T-helper 1 cell treated with Interleukin-12 subunit alpha and Interleukin-12 subunit beta and Interleukin-4 antibody, amounts not matched to agents 30 μg/mL and 1 μg/mL, for 36 hours (primary cell): ENCODE results near the gene CSRNP2.
"Not testable (repeated sequence)": the region's sequence is repeated elsewhere in the genome, so short reads cannot be mapped to it uniquely, and the experiment has no call there.

ENCODE experiments used
- H3K27ac Mint-ChIP-seq: one replicate; pipeline ENCODE4 v1.8.0; 2021; ENCODE audit warnings: mild to moderate bottlenecking, mixed read lengths
- H3K27me3 Mint-ChIP-seq: one replicate; pipeline ENCODE4 v1.8.0; 2021; ENCODE audit warnings: low read depth, mixed read lengths
- H3K36me3 Mint-ChIP-seq: one replicate; pipeline ENCODE4 v1.8.0; 2021; ENCODE audit warnings: low read depth, mixed read lengths
- H3K4me1 Mint-ChIP-seq: one replicate; pipeline ENCODE4 v1.8.0; 2021; ENCODE audit warnings: low read depth, mixed read lengths
- H3K4me3 Mint-ChIP-seq: one replicate; pipeline ENCODE4 v1.8.0; 2021; ENCODE audit warnings: mild to moderate bottlenecking, moderate library complexity, mixed read lengths
- H3K9me3 Mint-ChIP-seq: one replicate; pipeline ENCODE4 v1.8.0; 2021; ENCODE audit warnings: mixed read lengths

CSRNP2 gene

DNA sequence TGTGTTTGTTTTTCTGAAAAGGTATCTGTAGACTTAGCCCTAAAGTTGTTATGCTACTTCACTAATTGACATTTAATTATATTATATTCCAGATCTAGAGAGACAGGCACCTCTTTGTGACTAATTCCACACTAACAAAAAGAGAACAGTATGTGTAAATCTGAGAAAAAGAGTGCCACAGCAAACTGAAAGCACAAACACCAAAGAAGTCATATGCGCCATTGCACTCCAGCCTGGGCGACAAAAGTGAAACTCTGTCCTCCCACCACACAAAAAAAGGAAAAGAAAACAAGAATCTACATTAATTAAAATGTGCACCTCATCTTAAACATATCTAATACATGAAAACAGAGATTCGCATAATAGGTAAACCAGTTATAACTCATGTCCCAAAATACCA, 4.4 kb upstream of the CSRNP2 start:
- Mint-ChIP-seq H3K27me3 (no peaks in the 10 kb centered on the region), H3K4me1 (peaks cover 11% of the 10 kb centered on the region), H3K4me3 (no peak overlapping the region), H3K9me3 (no peaks in the 10 kb centered on the region), H3K36me3 (peaks cover 11% of the 10 kb centered on the region), H3K27ac (peak overlapping the region; percentile 52)

DNA sequence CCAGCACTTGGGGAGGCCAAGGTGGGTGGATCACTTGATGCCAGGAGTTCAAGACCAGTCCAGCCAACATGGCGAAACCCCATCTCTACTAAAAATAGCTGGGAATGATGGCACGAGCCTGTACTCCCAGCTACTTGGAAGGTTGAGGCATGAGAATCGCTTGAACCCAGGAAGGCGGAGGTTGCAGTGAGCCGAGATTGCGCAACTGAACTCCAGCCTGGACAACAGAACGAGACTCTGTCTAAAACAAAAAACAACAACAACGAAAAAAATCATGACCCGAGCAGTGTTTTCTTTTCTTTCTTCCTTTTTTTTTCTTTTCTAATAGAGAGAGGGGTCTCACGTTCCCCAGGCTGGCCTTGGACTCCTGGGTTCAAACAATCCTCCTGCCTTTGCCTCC, 3.5 kb upstream of the CSRNP2 start:
- Mint-ChIP-seq H3K36me3 (peaks cover 11% of the 10 kb centered on the region), H3K4me3 (no peak overlapping the region), H3K27ac (no peak overlapping the region), H3K4me1 (peaks cover 20% of the 10 kb centered on the region), H3K27me3 (no peaks in the 10 kb centered on the region), H3K9me3 (no peaks in the 10 kb centered on the region)

DNA sequence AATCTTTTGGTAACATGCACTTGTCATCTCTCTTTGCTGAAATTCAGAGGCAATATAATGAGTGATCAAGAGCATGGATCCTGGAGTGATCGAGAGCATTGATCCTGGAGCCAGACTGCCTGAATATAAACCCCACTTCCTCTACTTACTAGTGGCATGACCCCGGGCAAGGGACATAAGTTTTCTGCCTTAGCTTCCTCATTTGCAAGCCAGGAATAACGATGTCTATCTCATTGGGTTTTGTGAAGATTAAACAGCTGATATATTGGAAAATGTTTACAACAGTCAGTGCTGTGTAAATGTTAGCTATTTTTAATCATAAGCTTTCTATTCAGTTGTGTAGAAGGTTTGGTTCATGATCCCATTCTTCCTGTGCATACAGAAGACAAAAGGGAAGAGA, 2.4 kb upstream of the CSRNP2 start:
- H3K27ac Mint-ChIP-seq: no peak overlapping the region
- peaks cover 20% of the 10 kb centered on the region for H3K4me1 Mint-ChIP-seq
- H3K4me3 Mint-ChIP-seq: no peak overlapping the region
- H3K9me3 Mint-ChIP-seq: no peaks in the 10 kb centered on the region
- peaks cover 8% of the 10 kb centered on the region for H3K36me3 Mint-ChIP-seq
- H3K27me3 Mint-ChIP-seq: no peaks in the 10 kb centered on the region

DNA sequence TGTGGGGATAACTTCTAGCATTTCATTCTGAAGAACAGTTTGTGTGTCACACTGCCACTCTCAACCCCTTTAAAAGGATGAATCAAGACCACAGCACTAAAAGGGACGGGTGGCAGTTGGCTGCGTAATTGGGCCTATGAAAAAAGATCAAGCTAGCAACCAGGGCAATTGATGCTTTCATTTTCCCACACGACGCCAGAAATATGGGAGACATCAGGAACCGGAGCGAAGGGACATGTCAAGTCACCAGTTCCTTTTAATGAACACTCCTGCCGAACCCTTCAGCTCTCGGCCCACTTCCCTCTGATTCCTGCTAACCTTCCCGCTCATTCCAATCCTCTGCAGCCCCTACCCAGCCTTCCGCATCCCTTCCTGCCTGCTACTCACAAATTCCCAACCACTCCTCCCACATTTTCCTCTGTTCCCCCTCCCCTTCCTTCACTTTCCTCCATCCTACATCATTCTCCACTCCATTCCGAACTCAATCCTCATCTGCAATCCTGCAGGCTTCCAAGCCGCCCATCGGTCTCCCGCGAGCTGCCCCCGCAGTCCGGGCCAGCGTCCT, 753 bp downstream of the CSRNP2 start:
- Mint-ChIP-seq H3K9me3 (no peaks in the 10 kb centered on the region), H3K4me3 (peak overlapping the region; percentile 97), H3K4me1 (peaks cover 17% of the 10 kb centered on the region), H3K27ac (peak overlapping the region; percentile 86), H3K27me3 (no peaks in the 10 kb centered on the region), H3K36me3 (peaks cover 8% of the 10 kb centered on the region)

DNA sequence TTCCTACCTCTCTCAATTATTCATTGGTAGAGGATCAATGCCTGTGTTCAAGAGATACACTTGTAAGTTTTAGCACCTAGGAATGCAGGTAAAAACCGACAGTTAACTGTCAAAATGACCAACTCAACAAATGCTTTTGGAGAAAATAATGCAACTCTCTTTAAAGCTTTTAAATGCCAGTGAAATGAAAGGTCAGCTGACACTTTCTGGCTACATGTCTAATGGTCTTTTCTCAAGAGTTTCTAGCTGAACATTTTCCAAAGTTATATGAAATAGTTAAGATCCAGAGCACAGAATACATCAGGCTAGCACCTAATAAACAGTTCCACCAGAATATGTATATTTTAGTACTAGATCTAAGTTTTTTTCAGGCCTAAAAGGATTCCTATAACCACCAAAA, 2.0 kb downstream of the CSRNP2 start:
- Mint-ChIP-seq H3K27me3 (no peaks in the 10 kb centered on the region), H3K4me1 (peaks cover 21% of the 10 kb centered on the region), H3K4me3 (no peak overlapping the region), H3K36me3 (peaks cover 8% of the 10 kb centered on the region), H3K9me3 (no peaks in the 10 kb centered on the region), H3K27ac (peak overlapping the region; percentile 43)

DNA sequence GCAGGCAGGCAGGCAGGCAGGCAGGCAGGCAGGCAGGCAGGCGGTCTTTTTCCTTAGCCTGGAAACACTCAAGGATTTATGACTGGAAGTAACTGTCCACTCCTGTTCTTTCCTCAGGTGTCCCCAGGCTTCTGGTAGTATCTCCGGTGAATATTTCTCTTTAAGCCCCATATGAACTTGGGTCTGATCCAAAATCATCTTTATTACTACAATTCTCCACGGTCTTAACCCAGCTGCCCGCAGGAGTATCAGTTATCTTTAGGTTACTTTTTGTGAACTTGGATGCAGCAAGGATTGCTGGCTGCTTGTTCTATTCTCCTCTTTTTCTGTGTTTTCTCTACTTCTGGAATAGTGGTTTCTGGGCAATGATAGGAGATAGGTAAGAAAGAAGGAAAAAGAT, 3.3 kb downstream of the CSRNP2 start:
- Mint-ChIP-seq H3K27me3 (no peaks in the 10 kb centered on the region), H3K36me3 (peaks cover 4% of the 10 kb centered on the region), H3K4me1 (peaks cover 27% of the 10 kb centered on the region), H3K27ac (no peak overlapping the region), H3K4me3 (no peak overlapping the region), H3K9me3 (no peaks in the 10 kb centered on the region)

DNA sequence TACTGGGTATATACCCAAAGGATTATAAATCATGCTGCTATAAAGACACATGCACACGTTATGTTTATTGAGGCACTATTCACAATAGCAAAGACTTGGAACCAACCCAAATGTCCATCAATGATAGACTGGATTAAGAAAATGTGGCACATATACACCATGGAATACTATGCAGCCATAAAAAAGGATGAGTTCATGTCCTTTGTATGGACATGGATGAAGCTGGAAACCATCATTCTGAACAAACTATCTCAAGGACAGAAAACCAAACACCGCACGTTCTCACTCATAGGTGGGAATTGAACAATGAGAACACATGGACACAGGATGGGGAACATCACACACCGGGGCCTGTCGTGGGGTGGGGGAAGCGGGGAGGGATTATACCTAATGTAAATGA, 4.5 kb downstream of the CSRNP2 start:
- H3K4me1 Mint-ChIP-seq: peaks cover 27% of the 10 kb centered on the region
- not testable (repeated sequence) for H3K27ac Mint-ChIP-seq

DNA sequence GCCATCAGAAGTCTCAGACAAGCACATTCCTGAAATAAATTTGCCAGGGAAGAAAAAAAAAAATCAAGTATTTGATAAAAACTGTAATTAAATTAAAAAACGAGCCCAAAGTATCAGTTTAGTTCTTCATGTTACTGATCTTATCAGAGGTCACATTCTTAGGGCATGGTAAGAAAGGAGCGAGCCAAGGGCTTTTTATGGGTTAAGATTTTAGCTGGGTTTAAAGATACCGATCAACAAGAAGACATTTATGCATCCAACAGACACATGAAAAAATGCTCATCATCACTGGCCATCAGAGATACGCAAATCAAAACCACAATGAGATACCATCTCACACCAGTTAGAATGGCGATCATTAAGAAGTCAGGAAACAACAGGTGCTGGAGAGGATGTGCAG, 5.0 kb downstream of the CSRNP2 start:
- H3K9me3 Mint-ChIP-seq, H3K4me3 Mint-ChIP-seq, H3K27me3 Mint-ChIP-seq, H3K27ac Mint-ChIP-seq: not testable (repeated sequence)
- peaks cover 24% of the 10 kb centered on the region for H3K4me1 Mint-ChIP-seq
- H3K36me3 Mint-ChIP-seq: peaks cover 10% of the 10 kb centered on the region

More for the DNA sequence above, 4.5 kb downstream of the CSRNP2 start:
- not testable (repeated sequence) for H3K9me3 Mint-ChIP-seq, H3K36me3 Mint-ChIP-seq, H3K4me3 Mint-ChIP-seq, H3K27me3 Mint-ChIP-seq

DNA sequence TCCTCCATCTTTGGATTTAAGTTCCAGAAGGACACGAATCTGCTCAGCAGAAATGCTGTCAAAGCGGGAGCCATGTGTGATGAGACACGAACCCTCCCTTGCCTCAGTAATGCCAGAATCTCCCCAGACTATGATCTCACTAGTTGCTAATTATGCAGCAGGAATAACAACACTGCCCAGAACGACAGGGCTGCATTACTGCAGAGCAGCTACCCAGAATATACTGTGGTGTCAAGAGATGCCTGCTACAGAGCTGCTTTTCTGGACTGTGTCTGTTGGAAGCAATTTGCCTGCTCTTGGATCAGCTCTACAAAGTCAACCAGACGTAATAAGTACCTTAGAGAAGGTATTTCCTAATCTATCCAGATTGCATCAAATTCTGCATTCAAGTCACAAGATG, 5.5 kb downstream of the CSRNP2 start:
- no peak overlapping the region for H3K4me3 Mint-ChIP-seq
- H3K9me3 Mint-ChIP-seq: no peaks in the 10 kb centered on the region
- no peaks in the 10 kb centered on the region for H3K27me3 Mint-ChIP-seq
- peaks cover 10% of the 10 kb centered on the region for H3K36me3 Mint-ChIP-seq
- no peak overlapping the region for H3K27ac Mint-ChIP-seq
- peaks cover 24% of the 10 kb centered on the region for H3K4me1 Mint-ChIP-seq

DNA sequence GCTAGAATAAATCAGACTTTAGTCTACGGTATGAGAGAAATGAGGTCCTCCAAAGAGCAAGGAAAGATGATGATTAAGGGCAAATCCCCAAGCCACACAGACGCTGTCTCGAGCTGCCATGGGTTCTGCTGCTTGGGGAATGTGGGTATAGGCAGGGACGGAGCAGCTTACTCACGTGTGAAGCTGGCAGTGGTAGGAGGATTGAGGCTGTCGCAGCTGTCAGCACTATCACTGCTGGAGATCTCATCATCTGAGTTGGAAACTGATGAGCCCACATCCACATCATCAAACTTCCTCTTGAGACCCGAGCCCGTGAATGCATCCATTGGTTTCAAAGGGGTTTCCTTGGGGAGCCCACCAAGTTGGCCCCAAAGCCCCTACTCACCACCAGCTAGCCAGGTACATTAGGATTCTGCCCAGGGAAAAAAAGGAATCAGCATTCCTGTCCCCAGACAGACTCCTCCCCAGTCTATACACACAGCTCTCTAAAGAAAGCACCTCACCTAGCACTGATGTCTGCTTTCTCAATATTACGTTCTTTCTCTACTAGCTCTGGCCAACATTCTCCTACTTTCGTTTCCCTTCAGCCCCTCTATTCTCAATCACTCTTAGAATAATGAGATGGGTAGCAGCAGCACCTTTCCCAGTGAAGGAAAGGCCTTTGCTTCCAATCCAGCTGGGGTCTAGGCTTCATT, 7.0 kb downstream of the CSRNP2 start:
- Mint-ChIP-seq H3K9me3 (no peaks in the 10 kb centered on the region), H3K27ac (peak overlapping the region; percentile 8), H3K4me3 (no peak overlapping the region), H3K4me1 (peaks cover 14% of the 10 kb centered on the region), H3K27me3 (no peaks in the 10 kb centered on the region), H3K36me3 (peaks cover 10% of the 10 kb centered on the region)

DNA sequence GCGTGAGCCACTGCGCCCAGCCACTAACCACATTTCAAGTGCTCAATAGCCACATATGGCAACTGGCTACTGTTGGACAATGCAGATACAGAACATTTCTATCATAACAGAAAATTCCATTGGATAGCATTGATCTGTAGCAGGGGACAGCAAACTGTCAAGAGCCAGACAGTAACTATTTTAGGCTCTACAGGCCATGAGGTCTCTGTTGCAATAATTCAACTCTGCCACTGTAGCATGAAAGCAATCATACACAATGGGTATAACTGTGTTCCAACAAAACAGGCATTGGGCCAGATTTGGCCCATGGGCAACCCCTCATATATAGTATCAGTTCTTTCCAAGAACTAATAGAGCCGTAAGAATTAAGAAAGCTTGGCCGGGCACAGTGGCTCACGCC, 8.0 kb downstream of the CSRNP2 start:
- no peaks in the 10 kb centered on the region for H3K27me3 Mint-ChIP-seq
- no peaks in the 10 kb centered on the region for H3K9me3 Mint-ChIP-seq
- H3K27ac Mint-ChIP-seq: no peak overlapping the region
- H3K36me3 Mint-ChIP-seq: peaks cover 11% of the 10 kb centered on the region
- H3K4me3 Mint-ChIP-seq: no peak overlapping the region
- H3K4me1 Mint-ChIP-seq: peaks cover 14% of the 10 kb centered on the region

DNA sequence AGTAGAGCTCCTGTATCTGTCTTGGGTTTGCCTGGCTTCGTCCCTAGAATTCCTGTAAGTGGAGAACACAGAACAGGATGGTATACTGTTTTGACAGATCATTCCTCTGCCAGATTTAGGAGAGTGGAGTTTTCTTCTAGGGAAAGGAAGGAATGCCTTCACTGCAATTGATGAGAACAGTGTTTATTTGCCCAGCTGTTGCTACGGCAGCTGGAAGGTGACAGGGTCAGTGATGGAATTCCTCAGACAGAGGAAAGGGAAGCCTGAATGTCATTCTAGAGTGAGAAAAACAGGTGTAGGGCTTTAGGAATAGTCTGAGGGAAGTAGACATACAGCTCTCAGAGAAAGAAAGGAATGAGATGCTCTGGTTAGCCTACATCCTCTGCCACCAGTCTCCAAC, 11.7 kb downstream of the CSRNP2 start:
- H3K27ac Mint-ChIP-seq: no peak overlapping the region
- H3K36me3 Mint-ChIP-seq: peaks cover 21% of the 10 kb centered on the region
- no peaks in the 10 kb centered on the region for H3K27me3 Mint-ChIP-seq
- no peak overlapping the region for H3K4me3 Mint-ChIP-seq
- H3K4me1 Mint-ChIP-seq: peaks cover 8% of the 10 kb centered on the region
- H3K9me3 Mint-ChIP-seq: no peaks in the 10 kb centered on the region

DNA sequence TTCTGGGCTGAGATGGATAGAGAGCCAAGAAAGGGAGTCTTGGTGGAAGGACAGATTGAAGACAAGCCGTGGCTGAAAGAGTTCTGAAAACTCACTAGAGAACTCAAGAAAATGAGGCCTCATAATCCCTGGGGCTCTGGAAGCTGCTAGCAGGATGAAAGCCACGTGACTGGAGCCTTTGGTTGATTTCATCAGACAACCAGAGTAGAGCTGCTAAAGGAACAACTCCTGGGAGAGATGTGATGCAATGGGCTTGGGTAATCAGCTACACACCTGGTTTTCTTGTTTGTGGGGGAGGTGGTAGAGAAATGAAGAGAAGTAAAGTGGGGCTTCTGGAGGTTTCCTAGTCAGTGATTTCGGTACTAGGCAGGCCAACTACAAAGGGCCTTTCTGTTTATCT, 13.4 kb downstream of the CSRNP2 start:
- no peak overlapping the region for H3K4me3 Mint-ChIP-seq
- no peaks in the 10 kb centered on the region for H3K4me1 Mint-ChIP-seq
- no peaks in the 10 kb centered on the region for H3K9me3 Mint-ChIP-seq
- peaks cover 21% of the 10 kb centered on the region for H3K36me3 Mint-ChIP-seq
- no peak overlapping the region for H3K27ac Mint-ChIP-seq
- no peaks in the 10 kb centered on the region for H3K27me3 Mint-ChIP-seq

DNA sequence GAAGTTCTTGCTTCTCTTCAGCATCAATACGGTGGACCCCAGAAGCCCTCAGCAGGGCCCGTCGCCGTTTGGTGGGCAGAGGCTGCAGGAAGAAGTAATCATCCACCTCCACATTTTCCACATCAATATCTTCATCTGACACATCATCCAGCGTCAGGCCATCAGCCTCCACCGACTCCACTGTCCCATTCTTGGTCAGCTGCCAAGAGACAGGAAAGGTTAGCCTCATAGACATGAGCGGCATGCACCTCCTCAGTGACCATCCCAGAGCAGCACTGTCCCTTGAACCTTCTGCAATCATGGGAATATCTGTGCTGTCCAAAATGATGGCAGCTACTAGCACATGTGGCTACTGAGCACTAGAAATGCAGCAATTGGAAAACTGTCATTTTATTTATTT, 15.6 kb downstream of the CSRNP2 start:
- Mint-ChIP-seq H3K4me1 (no peaks in the 10 kb centered on the region), H3K9me3 (no peaks in the 10 kb centered on the region), H3K36me3 (peaks cover 20% of the 10 kb centered on the region), H3K27ac (no peak overlapping the region), H3K27me3 (no peaks in the 10 kb centered on the region), H3K4me3 (no peak overlapping the region)

DNA sequence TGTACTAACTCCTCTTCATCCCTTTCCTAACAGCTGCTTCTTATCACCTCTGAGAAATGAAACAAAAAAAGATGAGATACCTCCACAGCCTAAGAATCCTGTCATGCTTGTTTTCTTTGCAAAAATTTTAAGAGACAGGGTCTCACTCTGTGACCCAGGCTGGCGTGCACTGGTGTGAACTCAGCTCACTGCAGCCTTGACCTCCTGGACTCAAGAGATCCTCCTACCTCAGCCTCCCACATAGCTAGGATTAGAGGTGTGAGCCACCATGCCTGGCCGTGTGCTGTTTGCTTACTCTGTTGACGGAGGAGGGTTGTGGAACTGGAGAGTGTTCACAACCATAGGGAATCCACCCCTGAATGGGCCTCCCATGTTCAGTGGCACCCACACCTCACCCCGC, 16.2 kb downstream of the CSRNP2 start:
- Mint-ChIP-seq H3K36me3 (peaks cover 24% of the 10 kb centered on the region), H3K9me3 (no peaks in the 10 kb centered on the region), H3K4me1 (no peaks in the 10 kb centered on the region), H3K27me3 (no peaks in the 10 kb centered on the region), H3K4me3 (no peak overlapping the region), H3K27ac (no peak overlapping the region)

DNA sequence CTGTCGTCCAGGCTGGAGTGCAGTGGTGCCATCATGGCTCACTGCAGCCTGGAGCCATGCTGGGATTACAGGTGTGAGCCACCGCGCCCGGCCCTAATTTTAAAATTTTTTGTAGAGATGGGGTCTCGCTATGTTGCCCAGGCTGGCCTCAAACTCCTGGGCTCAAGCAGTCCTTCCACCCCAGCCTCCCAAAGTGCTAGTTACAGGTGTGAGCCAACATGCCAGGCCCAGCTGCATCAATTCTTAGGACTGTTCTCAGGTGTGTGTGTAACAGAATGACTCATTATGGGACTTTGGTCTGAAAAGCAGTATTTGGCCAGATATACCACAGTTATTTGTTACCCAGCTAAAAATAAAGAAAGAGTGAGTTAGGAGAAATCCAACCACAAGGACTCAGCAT, 17.9 kb downstream of the CSRNP2 start:
- H3K9me3 Mint-ChIP-seq: no peaks in the 10 kb centered on the region
- H3K27me3 Mint-ChIP-seq: no peaks in the 10 kb centered on the region
- H3K27ac Mint-ChIP-seq: no peak overlapping the region
- no peak overlapping the region for H3K4me3 Mint-ChIP-seq
- no peaks in the 10 kb centered on the region for H3K4me1 Mint-ChIP-seq
- peaks cover 26% of the 10 kb centered on the region for H3K36me3 Mint-ChIP-seq
